ENCODE results near the gene LRRC71.

DNA sequence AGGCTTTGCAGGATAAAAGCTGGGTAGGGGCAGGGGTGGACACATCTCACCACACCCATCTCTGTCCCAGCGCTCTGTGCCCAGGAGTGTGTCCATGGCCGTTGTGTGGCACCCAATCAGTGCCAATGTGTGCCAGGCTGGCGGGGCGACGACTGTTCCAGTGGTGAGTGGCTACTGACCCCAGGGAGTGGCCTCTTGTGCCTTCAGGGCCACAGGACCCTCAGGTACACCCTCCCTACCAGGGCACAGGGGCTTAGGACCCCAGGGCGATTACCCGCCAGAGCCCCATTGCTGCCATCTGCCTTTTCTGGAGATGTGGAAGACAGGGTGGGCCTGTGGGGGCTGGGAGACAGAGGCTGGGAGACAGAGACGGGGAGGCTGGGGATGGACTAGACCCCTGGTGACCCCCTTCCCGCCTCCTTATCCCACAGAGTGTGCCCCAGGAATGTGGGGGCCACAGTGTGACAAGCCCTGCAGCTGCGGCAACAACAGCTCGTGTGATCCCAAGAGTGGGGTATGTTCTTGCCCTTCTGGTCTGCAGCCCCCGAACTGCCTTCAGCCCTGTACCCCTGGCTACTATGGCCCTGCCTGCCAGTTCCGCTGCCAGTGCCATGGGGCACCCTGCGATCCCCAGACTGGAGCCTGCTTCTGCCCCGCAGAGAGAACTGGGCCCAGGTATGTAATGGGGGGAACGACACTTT is 14.1 kb upstream of the LRRC71 start:
- TF ChIP-seq POLR2A (IDR thresholded peaks at IDR 0.05) (no peak), POLR2AphosphoS5 (IDR thresholded peaks at IDR 0.05) (no peak)
- TF ChIP-seq, protein P1, sequence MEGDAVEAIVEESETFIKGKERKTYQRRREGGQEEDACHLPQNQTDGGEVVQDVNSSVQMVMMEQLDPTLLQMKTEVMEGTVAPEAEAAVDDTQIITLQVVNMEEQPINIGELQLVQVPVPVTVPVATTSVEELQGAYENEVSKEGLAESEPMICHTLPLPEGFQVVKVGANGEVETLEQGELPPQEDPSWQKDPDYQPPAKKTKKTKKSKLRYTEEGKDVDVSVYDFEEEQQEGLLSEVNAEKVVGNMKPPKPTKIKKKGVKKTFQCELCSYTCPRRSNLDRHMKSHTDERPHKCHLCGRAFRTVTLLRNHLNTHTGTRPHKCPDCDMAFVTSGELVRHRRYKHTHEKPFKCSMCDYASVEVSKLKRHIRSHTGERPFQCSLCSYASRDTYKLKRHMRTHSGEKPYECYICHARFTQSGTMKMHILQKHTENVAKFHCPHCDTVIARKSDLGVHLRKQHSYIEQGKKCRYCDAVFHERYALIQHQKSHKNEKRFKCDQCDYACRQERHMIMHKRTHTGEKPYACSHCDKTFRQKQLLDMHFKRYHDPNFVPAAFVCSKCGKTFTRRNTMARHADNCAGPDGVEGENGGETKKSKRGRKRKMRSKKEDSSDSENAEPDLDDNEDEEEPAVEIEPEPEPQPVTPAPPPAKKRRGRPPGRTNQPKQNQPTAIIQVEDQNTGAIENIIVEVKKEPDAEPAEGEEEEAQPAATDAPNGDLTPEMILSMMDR (IDR thresholded peaks at IDR 0.05), result no peak
